Liver (tissue), 9 donors: Measurements from ENCODE around the gene NDUFS3. TPM values are rescaled to one million over a fixed set of nuclear protein-coding genes. Genes with fewer than 3 reads are reported as not detected.
A peak's percentile ranks its signal among the peaks of the same experiment; 100 is the strongest.
"Not testable (repeated sequence)": the region's sequence is repeated elsewhere in the genome, so short reads cannot be mapped to it uniquely, and the experiment has no call there.

Experiments
- DNase-seq: peaks from one replicate; pipeline ENCODE4 v3.0.0-alpha.2; 2017; ENCODE audit warnings: low spot score
- H3K27ac ChIP-seq, 2 donors: one replicate each; pipeline ENCODE4 v1.7.0; 2013; ENCODE audit warnings: inconsistent platforms in 2 of 2, low read length in 2 of 2, control low read depth in 1 of 2, low read depth in 1 of 2, mild to moderate bottlenecking in 1 of 2
- H3K27me3 ChIP-seq, 4 donors: one replicate each; pipeline versions ENCODE4 v1.6.1 to v1.7.0; 2013; ENCODE audit warnings: low read length in 3 of 4, inconsistent platforms in 1 of 4, mild to moderate bottlenecking in 1 of 4, moderate library complexity in 1 of 4; ENCODE audit not compliant: control insufficient read depth in 4 of 4, insufficient read depth in 4 of 4
- H3K36me3 ChIP-seq, 4 donors: one replicate each; pipeline versions ENCODE4 v1.6.1 to v1.7.0; 2013; ENCODE audit warnings: low read length in 3 of 4, mild to moderate bottlenecking in 3 of 4, low read depth in 1 of 4, moderate library complexity in 1 of 4; ENCODE audit not compliant: control insufficient read depth in 4 of 4, insufficient read depth in 3 of 4
- H3K4me1 ChIP-seq, 4 donors: one replicate each; pipeline versions ENCODE4 v1.6.1 to v1.7.0; 2013; ENCODE audit warnings: low read length in 3 of 4, mild to moderate bottlenecking in 3 of 4, moderate library complexity in 1 of 4; ENCODE audit not compliant: control insufficient read depth in 4 of 4, insufficient read depth in 4 of 4
- H3K4me3 ChIP-seq, 3 donors: one replicate each; pipeline versions ENCODE4 v1.6.1 to v1.7.0; 2013; ENCODE audit warnings: low read length in 3 of 3, control low read depth in 1 of 3, low read depth in 1 of 3, mild to moderate bottlenecking in 1 of 3
- H3K9ac ChIP-seq, 2 donors: one replicate each; pipeline ENCODE4 v1.7.0; 2013; ENCODE audit warnings: low read length in 2 of 2, mild to moderate bottlenecking in 2 of 2, moderate library complexity in 2 of 2, control low read depth in 1 of 2, low read depth in 1 of 2
- H3K9me3 ChIP-seq, 4 donors: one replicate each; pipeline versions ENCODE4 v1.6.1 to v1.7.0; 2013; ENCODE audit warnings: low read length in 3 of 4; ENCODE audit not compliant: control insufficient read depth in 4 of 4
- JUND ChIP-seq, 2 donors: IDR thresholded peaks; 2 replicates each; pipeline ENCODE4 v1.6.1; 2016; ENCODE audit warnings: antibody characterized with exemption in 2 of 2
- RXRA ChIP-seq, 2 donors: IDR thresholded peaks; 2 replicates each; pipeline ENCODE4 v1.6.1; 2017 to 2018; ENCODE audit warnings: antibody characterized with exemption in 2 of 2, mild to moderate bottlenecking in 1 of 2
- SP1 ChIP-seq: IDR thresholded peaks from 2 replicates; pipeline ENCODE4 v1.6.1; 2018; ENCODE audit warnings: antibody characterized with exemption, mild to moderate bottlenecking
- YY1 ChIP-seq: IDR thresholded peaks from 2 replicates; pipeline ENCODE4 v1.6.1; 2016; ENCODE audit warnings: antibody characterized with exemption, mild to moderate bottlenecking
- WGBS: extraction: QIAGEN DNeasy Blood & Tissue Kit; methylation state at CpG from one replicate; pipeline ENCODE4 v1.1.7; 2013; 5-methylcytosine and 5-hydroxymethylcytosine counted together
- polyA plus RNA-seq, 2 donors: library from polyadenylated mRNA; stranded (reverse) in 1 of 2; unstranded in 1 of 2; fragments of 200-250 nt in 1 of 2; fragments of >200 nt in 1 of 2; fragmentation: Nextera tagmentation in 1 of 2; extraction: Ambion mirVana in 1 of 2; gene quantifications; one replicate each; pipeline versions ENCODE4 v1.2.1 to v1.2.3, GENCODE V29; 2013 to 2015
- total RNA-seq, 2 donors: library from RNA; depleted of rRNA; stranded (reverse); fragments of >200 nt; gene quantifications; one replicate each; pipeline ENCODE4 v1.2.3, GENCODE V29; 2014
- TF ChIP-seq, protein P1 (sequence below): IDR thresholded peaks from 2 replicates; pipeline ENCODE4 v1.6.1; 2016; ENCODE audit warnings: antibody characterized with exemption
- TF ChIP-seq, protein P2 (sequence below): IDR thresholded peaks from 2 replicates; pipeline ENCODE4 v1.6.1; 2016; ENCODE audit warnings: antibody characterized with exemption
- TF ChIP-seq, protein P3 (sequence below): IDR thresholded peaks from 2 replicates; pipeline ENCODE4 v1.6.1; 2016; ENCODE audit warnings: antibody characterized with exemption, mild to moderate bottlenecking
- donor health status: healthy.
- donor health status: healthy.
- donor health status: healthy.
- donor health status: healthy.
- donor health status: healthy.

NDUFS3 gene
- total and polyA plus RNA-seq, 4 donors, result 43.8 to 101 (median 67.8) TPM

- Histone ChIP-seq H3K9ac (no peak overlapping the region), H3K4me3 (no peak overlapping the region), H3K27ac (no peak overlapping the region), H3K9me3 (no peaks in the 10 kb centered on the region), H3K4me1 (peaks cover 0 to 8% (median 0%) of the 10 kb centered on the region in 4 donors), H3K27me3 (no peaks in the 10 kb centered on the region), H3K36me3 (no peaks in the 10 kb centered on the region)
- no peak for DNase-seq
- WGBS, result 84% methylated on average over 2 of the region's 2 CpGs
- no peak for TF ChIP-seq YY1
- TF ChIP-seq, protein P1, sequence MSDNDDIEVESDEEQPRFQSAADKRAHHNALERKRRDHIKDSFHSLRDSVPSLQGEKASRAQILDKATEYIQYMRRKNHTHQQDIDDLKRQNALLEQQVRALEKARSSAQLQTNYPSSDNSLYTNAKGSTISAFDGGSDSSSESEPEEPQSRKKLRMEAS, result no peak
- TF ChIP-seq, protein P2, sequence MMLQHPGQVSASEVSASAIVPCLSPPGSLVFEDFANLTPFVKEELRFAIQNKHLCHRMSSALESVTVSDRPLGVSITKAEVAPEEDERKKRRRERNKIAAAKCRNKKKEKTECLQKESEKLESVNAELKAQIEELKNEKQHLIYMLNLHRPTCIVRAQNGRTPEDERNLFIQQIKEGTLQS, result no peak
- TF ChIP-seq, protein P3, sequence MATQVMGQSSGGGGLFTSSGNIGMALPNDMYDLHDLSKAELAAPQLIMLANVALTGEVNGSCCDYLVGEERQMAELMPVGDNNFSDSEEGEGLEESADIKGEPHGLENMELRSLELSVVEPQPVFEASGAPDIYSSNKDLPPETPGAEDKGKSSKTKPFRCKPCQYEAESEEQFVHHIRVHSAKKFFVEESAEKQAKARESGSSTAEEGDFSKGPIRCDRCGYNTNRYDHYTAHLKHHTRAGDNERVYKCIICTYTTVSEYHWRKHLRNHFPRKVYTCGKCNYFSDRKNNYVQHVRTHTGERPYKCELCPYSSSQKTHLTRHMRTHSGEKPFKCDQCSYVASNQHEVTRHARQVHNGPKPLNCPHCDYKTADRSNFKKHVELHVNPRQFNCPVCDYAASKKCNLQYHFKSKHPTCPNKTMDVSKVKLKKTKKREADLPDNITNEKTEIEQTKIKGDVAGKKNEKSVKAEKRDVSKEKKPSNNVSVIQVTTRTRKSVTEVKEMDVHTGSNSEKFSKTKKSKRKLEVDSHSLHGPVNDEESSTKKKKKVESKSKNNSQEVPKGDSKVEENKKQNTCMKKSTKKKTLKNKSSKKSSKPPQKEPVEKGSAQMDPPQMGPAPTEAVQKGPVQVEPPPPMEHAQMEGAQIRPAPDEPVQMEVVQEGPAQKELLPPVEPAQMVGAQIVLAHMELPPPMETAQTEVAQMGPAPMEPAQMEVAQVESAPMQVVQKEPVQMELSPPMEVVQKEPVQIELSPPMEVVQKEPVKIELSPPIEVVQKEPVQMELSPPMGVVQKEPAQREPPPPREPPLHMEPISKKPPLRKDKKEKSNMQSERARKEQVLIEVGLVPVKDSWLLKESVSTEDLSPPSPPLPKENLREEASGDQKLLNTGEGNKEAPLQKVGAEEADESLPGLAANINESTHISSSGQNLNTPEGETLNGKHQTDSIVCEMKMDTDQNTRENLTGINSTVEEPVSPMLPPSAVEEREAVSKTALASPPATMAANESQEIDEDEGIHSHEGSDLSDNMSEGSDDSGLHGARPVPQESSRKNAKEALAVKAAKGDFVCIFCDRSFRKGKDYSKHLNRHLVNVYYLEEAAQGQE, result no peak
- no peak for TF ChIP-seq SP1
Measured at GRCh38 chr11:47560426-47560825, 18.4 kb upstream of the NDUFS3 start.

DNA sequence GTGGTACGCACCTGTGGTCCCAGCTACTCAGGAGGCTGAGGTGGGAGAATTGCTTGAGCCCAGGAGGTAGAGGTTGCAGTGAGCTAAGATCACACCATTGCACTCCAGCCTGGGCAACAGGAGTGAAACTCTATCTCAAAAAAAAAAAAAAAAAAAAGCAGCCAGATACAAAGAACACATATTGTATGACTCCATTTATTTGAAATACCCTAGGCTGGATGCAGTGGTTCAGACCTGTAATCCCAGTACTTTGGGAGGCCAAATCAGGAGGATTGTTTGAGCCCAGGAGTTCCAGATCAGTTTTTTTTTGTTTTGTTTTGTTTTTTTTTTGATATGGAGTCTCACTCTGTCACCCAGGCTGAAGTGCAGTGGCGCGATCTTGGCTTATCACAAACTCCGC, 16.5 kb upstream of the NDUFS3 start:
- not testable (repeated sequence) for H3K4me3 ChIP-seq, H3K27me3 ChIP-seq, H3K36me3 ChIP-seq, H3K9ac ChIP-seq, DNase-seq, H3K27ac ChIP-seq, H3K9me3 ChIP-seq
- peaks cover 0 to 15% (median 3%) of the 10 kb centered on the region in 4 donors for H3K4me1 ChIP-seq
- WGBS, result 98% methylated on average over 4 of the region's 4 CpGs

DNA sequence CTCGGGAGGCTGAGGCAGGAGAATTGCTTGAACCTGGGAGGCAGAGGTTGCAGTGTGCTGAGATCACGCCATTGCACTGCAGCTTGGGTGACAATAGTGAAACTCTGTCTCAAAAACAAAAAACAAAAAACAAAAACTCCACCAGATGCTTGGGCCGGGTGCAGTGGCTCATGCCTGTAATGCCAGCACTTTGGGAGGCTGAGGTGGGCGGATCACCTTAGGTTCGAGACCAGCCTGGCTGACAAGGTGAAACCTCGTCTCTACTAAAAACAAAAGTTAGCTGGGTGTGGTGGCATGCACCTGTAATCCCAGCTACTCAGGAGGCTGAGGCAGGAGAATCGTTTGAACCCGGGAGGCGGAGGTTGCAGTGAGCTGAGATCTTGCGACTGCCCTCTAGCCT, 14.5 kb upstream of the NDUFS3 start:
- not testable (repeated sequence) for H3K27ac ChIP-seq, H3K36me3 ChIP-seq, DNase-seq, H3K27me3 ChIP-seq, H3K9ac ChIP-seq, H3K9me3 ChIP-seq, H3K4me3 ChIP-seq
- peaks cover 0 to 15% (median 3%) of the 10 kb centered on the region in 4 donors for H3K4me1 ChIP-seq
- WGBS, result 81% methylated on average over 10 of the region's 10 CpGs

GRCh38 chr11:47564933-47565339, 13.9 kb upstream of the NDUFS3 start:
- peak overlapping the region; percentile 61 to 96 for H3K9ac ChIP-seq
- H3K36me3 ChIP-seq, result peaks cover 0 to 4% (median under 1%) of the 10 kb centered on the region in 4 donors
- peak overlapping the region; percentile 75 to 92 (median 85) for H3K4me3 ChIP-seq
- TF ChIP-seq JUND (IDR thresholded peaks at IDR 0.05) (no peak), RXRA (IDR thresholded peaks at IDR 0.05) (peak; percentile 12 to 15)
- peak overlapping the region in 1 of 2 donors; percentile 73 for H3K27ac ChIP-seq
- 10% methylated on average over 11 of the region's 11 CpGs for WGBS
- DNase-seq, result no peak
- H3K9me3 ChIP-seq, result no peaks in the 10 kb centered on the region
- no peaks in the 10 kb centered on the region for H3K27me3 ChIP-seq
- H3K4me1 ChIP-seq, result peaks cover 0 to 15% (median 3%) of the 10 kb centered on the region in 4 donors
